HG02973 (cell line): ENCODE results near the gene FRMD5.
"Not testable (repeated sequence)": the region's sequence is repeated elsewhere in the genome, so short reads cannot be mapped to it uniquely, and the experiment has no call there.

ENCODE experiments used
- ATAC-seq: cut with Tn5 transposase; IDR thresholded peaks from one replicate; pipeline ENCODE4 v1.9.1; 2021; ENCODE audit warnings: moderate library complexity; ENCODE audit not compliant: unreplicated experiment

Gene FRMD5

GRCh38 chr15:43867096-43867495 is 328.0 kb downstream of the FRMD5 start:
- no peak for ATAC-seq

GRCh38 chr15:43866636-43867035 is 328.4 kb downstream of the FRMD5 start:
- ATAC-seq = not testable (repeated sequence)

- ATAC-seq = no peak
Observed at GRCh38 chr15:43859546-43859945, 335.5 kb downstream of the FRMD5 start.

- no peak for ATAC-seq
Observed at GRCh38 chr15:43854801-43855200, 340.3 kb downstream of the FRMD5 start.

GRCh38 chr15:43852607-43853006 is 342.5 kb downstream of the FRMD5 start:
- no peak for ATAC-seq

- no peak for ATAC-seq
Observed at GRCh38 chr15:43851251-43851650, 343.8 kb downstream of the FRMD5 start.

- no peak for ATAC-seq
Observed at GRCh38 chr15:43845421-43845820, 349.6 kb downstream of the FRMD5 start.

- ATAC-seq = not testable (repeated sequence)
Observed at GRCh38 chr15:43832485-43832884, 362.6 kb downstream of the FRMD5 start.

GRCh38 chr15:43831519-43832052 is 363.5 kb downstream of the FRMD5 start:
- ATAC-seq = not testable (repeated sequence)

GRCh38 chr15:43830691-43831275 is 364.3 kb downstream of the FRMD5 start:
- ATAC-seq = not testable (repeated sequence)

GRCh38 chr15:43829951-43830540 is 365.0 kb downstream of the FRMD5 start:
- ATAC-seq = not testable (repeated sequence)

GRCh38 chr15:43828061-43828657 is 366.9 kb downstream of the FRMD5 start:
- no peak for ATAC-seq

- ATAC-seq = peak; percentile 60
Observed at GRCh38 chr15:43826508-43827341, 368.3 kb downstream of the FRMD5 start, which contains the start of gene WDR76. TSS of gene WDR76 (plus strand) at chr15:43827002. CDS start at chr15:43827033, 31 bp downstream.

- no peak for ATAC-seq
Observed at GRCh38 chr15:43826029-43826507, 369.0 kb downstream of the FRMD5 start.

GRCh38 chr15:43825305-43825704 is 369.8 kb downstream of the FRMD5 start:
- not testable (repeated sequence) for ATAC-seq

- peak; percentile 58 for ATAC-seq
Observed at GRCh38 chr15:43824302-43825246, 370.5 kb downstream of the FRMD5 start, which contains the start of gene MFAP1. TSS of gene MFAP1 (minus strand) at chr15:43824690. CDS start at chr15:43824569, 121 bp downstream.

- ATAC-seq = no peak
Observed at GRCh38 chr15:43821505-43821904, 373.6 kb downstream of the FRMD5 start.
